Epidermal melanocyte (primary cell): ENCODE results near the gene LRRC56.

Experiments used
- DNase-seq: peaks from one replicate; pipeline ENCODE4 v3.0.0; 2011; ENCODE audit warnings: low spot score; ENCODE audit not compliant: insufficient read length

The LRRC56 gene

DNA sequence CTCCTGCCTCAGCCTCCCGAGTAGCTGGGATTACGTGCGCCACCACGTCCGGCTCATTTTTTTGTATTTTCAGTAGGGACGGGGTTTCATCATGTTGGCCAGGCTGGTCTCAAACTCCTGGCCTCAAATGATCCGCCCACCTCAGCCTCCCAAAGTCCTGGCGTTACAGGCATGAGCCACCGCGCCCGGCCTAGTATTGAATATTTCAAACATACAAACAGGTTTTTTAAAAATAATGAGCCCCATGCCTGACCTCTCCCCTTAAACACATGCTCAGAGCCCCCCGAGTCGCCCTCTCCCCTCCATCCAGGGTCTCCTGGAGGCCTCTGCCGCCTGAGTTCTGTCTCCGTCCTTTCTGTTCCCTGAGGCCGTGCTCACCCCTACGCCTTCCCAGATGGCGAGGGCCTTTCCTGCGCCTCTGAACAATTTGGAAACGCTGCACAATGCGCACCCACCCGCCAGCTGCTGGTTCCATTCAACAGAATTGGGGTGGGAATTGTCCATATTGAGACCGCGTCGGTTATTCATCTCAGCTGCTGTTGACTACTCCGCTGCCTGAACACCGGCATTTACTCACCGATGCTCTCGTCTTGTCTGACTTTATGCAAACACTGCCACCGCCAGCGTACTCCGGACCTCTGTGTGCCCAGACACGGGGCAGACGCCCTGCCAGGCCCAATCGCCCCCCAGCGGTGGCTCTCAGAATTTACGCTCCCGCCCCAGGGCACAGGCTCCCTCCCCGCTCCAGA lies 16.7 kb upstream of the LRRC56 start:
- no peak for DNase-seq

- peak; percentile 33 for DNase-seq
These were observed 16.1 kb upstream of the LRRC56 start for GRCh38 chr11:521177-521688.

DNA sequence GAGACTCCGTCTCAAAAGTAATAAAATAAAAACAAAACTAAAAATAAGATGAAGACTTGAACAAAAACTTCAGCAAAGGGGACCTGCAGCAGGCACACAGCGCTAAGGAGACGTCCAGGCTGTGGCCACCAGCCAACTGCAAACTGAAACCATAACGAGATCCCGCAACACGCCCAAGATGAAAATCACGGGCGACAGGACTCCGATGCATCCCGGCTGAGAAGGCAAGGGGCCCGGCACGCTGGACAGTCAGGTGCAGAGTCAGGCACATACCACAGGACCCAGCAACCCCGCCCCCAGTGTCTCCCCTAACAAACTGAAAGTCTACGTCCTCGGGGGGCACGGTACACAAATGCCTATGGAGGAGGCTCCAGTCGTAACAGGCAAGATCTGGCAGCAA lies 11.1 kb upstream of the LRRC56 start:
- peak; percentile 1 for DNase-seq

DNA sequence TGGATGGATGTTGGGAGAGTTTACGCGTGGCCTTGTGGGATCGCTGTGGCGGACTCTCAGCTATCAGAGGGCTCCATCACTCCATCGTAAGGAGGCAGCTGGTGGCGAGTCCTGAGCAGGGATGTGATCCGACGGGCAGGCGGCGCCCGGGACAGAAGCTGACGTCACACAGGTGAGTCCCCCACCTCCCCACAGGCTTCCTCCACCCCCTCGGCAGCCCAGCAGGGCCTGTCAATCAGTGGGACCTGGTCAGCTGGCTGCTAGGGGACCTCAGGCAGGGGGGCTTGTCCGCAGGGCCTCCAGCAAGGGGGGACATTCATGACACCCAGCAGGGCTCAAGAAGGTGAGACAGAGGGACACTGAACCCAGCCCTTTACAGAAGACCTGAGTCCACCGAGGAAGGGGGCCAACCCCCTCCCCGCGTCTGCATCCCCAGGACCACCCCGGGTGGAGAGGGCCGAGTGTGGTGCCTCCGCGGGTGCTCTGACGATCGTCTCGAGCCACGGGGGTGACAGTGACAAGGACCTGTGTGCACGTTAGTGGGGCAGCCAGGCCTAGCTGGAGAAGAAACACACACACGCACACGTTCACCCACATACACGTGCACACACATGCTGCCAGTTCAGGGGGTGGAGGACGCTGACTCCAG lies 9.0 kb upstream of the LRRC56 start:
- peak; percentile 11 for DNase-seq

- peak; percentile 16 for DNase-seq
These were observed 8.3 kb upstream of the LRRC56 start for GRCh38 chr11:528815-529727.

- peak; percentile 9 for DNase-seq
These were observed 7.5 kb upstream of the LRRC56 start for GRCh38 chr11:529728-530411.

DNA sequence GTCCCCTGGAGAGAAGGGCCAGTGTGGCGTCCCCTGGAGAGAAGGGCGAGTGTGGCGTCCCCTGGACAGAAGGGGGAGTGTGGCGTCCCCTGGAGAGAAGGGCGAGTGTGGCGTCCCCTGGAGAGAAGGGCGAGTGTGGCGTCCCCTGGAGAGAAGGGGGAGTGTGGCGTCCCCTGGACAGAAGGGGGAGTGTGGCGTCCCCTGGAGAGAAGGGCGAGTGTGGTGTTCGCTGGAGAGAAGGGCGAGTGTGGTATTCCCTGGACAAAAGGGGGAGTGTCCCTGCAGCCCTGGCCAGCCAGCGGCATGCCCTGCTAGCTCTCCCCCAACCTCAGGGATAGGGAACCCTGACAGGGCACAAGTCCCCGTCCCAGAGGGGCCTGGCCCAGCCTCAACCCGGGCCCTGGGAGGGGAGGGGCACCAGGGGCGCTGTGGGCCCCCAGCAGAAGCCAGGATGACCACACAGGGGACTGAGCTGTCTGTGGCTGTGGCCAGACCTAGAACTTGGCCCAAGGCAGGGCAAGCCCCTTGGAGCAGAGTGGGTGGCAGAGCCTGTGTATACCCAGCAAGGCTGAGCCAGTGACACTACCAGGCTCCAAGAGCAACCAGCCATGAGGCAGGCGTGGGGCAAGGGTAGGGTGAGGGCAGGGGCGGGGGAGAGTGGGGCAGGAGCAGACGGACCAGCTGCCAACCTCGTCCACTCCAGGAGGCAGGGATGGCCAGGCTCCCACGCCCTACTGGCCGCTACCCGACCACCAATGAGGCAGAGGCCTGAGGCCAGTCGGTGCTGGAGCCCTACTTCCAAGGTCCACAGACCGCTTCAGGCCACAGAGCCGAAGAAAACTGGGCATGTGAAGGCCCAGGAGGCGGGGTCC lies 6.1 kb upstream of the LRRC56 start:
- peak; percentile 8 for DNase-seq

- peak; percentile 3 for DNase-seq
These were observed 5.3 kb upstream of the LRRC56 start for GRCh38 chr11:531919-532526.

GRCh38 chr11:532527-532985 lies 4.8 kb upstream of the LRRC56 start:
- DNase-seq: no peak

GRCh38 chr11:532986-533585 lies 4.2 kb upstream of the LRRC56 start:
- DNase-seq: no peak

DNA sequence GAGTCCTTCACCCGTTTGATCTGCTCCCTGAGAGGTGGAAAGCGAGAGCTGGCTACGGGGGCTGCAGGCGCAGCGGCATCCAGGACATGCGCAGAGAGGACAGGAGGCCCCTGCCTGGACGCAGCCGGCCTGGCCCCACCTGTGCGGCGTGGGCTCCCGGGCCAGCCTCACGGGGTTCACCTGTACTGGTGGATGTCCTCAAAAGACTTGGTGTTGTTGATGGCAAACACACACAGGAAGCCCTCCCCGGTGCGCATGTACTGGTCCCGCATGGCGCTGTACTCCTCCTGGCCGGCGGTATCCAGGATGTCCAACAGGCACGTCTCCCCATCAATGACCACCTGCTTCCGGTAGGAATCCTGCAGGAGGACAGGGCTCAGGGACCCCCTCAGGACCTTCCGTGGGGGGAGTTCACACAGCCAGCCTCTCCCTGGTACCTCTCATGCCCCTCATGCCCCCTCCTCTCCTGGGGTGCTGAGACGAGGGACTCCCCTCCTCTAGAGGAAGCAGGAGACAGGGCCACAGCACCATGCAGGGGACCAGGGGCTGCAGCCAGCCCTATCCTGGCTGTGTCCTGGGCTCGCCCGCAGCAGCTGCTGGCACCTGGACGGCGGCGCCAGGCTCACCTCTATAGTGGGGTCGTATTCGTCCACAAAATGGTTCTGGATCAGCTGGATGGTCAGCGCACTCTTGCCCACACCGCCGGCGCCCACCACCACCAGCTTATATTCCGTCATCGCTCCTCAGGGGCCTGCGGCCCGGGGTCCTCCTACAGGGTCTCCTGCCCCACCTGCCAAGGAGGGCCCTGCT lies 3.5 kb upstream of the LRRC56 start:
- DNase-seq: no peak

DNA sequence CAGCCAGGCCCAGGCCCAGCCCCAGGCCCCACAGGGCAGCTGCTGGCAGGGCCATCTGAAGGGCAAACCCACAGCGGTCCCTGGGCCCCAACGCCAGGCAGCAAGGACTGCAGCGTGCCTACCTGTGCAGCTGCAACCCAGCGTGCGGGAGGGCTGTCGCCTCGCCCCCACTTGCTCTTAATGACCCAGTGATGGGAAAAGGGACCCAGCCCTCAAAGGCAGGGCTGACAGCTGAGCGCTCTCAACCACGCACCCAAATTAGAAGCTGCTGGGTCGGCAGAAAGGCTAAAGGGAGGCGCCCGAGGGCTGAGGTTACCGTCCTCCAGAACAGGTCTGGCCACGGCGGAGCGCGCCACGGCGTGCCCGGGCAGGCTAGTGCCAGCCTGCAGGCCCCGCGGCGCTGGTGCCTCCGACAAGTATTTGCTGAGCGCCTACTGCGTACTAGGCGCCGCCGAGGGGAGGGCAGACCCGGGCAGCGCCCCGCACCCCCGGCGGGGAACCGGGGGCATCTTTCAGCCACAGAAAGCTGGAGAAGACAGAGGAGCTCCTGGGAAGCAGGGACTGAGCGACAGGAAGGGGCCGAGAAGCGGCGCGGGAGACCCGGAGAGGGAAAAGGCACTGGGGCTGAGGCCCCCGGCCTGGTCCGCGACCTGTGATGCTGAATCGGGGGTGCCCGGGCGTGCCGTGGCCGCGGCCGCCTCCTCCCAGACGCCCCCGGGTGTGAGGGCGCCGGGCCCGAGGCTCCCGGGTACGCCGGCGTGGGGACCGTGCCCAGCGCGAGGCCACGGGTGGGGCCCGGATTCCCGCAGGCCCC lies 2.7 kb upstream of the LRRC56 start:
- no peak for DNase-seq

DNA sequence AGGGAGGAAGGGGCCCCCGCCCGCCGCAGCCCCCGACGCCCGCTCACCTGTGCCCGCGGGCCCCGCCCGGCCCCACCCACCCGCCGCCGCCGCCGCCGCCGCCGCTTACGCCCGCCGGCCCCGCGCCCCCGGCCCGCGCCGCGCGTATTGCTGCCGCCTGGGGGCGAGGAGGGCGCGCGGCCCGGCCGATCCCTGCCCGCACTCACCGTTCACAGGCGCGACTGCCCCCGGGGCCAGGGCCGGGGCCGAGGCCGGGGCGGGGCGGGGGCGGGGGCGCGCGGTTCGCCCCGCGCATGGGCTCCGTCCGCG lies 2.2 kb upstream of the LRRC56 start:
- DNase-seq: no peak

- DNase-seq: peak; percentile 100
These were observed 1.5 kb upstream of the LRRC56 start, which contains the start of gene HRAS for GRCh38 chr11:535519-536454. Gene HRAS (minus strand): TSS chr11:535576.

DNA sequence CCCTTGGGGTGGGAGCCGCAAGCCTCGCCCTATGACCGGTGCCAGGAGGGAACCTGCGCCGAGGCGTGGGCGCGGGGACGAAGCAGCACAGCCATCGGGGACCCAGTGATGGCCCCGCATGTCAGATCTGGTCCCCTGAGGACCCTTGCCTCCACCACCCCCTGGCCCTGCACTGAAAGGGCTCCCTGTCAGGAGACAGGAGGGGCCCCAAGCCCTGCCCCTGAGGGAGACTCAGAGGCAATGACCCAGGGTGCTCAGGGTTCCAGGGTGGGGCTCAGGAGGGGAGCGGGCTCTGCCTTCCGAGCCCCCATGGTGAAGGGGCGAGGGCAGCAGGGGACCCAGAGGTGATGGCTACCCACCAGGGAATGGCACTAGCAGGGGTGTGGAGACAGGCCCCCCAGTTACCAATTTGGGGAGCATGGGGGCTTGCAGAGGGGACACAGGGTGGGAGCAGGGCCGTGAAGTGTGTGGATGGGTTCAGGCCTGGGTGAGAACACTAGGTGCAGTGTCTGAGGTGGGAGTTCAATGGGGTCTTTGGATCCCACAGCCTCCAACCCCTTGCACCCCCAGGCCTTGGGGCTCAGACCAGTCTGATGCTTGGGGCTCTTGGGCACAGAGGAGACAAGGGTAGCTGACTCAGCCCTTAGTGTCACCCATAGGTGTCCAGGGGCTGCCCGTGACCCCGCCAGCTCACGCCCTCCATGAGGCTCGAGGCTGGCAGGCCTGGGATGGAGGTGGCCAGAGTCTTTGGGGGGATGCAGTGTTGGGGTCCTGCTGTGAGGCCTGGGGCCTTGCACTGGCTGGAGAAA lies 499 bp downstream of the LRRC56 start:
- no peak for DNase-seq
